Activated CD8-positive, alpha-beta T cell treated with anti-CD3 and anti-CD28 coated beads for 36 hours (primary cell): ENCODE data around the gene FRY. TPM values are rescaled to one million over a fixed set of nuclear protein-coding genes. Genes with fewer than 3 reads are reported as not detected.

Experiments used
- ATAC-seq: fragments of 200-7000 bp; cut with Tn5 transposase; one replicate; pipeline ENCODE4 v1.10.0; 2021; ENCODE audit warnings: mild to moderate bottlenecking, moderate library complexity
- CTCF ChIA-PET: fragments of 350-600 bp; sonication (Branson Sonifier 250); formaldehyde crosslinking; loops from one replicate; lab custom pipeline; 2021; ENCODE audit warnings: antibody characterized with exemption; lab: Charles Lee
- POLR2A ChIA-PET: fragments of 350-600 bp; sonication (Branson Sonifier 250); formaldehyde crosslinking; loops from one replicate; lab custom pipeline; 2021; ENCODE audit warnings: antibody characterized with exemption; lab: Charles Lee
- DNase-seq: peaks from one replicate; pipeline ENCODE4 v3.0.0-alpha.2; 2020
- H3K27ac Mint-ChIP-seq: one replicate; pipeline ENCODE4 v1.8.0; 2021; ENCODE audit warnings: mild to moderate bottlenecking, mixed read lengths
- H3K27me3 Mint-ChIP-seq: one replicate; pipeline ENCODE4 v1.8.0; 2021; ENCODE audit warnings: mixed read lengths
- H3K36me3 Mint-ChIP-seq: one replicate; pipeline ENCODE4 v1.8.0; 2021; ENCODE audit warnings: low read depth, mixed read lengths
- H3K4me1 Mint-ChIP-seq: one replicate; pipeline ENCODE4 v1.8.0; 2021; ENCODE audit warnings: low read depth, mixed read lengths
- H3K4me3 Mint-ChIP-seq: one replicate; pipeline ENCODE4 v1.8.0; 2021; ENCODE audit warnings: mild to moderate bottlenecking, moderate library complexity, mixed read lengths
- H3K9me3 Mint-ChIP-seq: one replicate; pipeline ENCODE4 v1.8.0; 2021; ENCODE audit warnings: mixed read lengths
- CTCF ChIP-seq: fragments of 200-600 bp; IDR thresholded peaks from one replicate; pipeline ENCODE4 v1.8.0; 2022; ENCODE audit warnings: antibody characterized with exemption, mild to moderate bottlenecking
- intact Hi-C: fragments of 100-400 bp; cut with micrococcal nuclease; formaldehyde crosslinking; loops from one replicate; pipeline ENCODE4 v1.10.0; 2022
- total RNA-seq, 2 experiments: library from RNA; stranded (reverse); gene quantifications; one replicate each; pipeline ENCODE4 v1.2.3, GENCODE V29; 2021

FRY gene
- total RNA-seq, 2 experiments from 2014 or later = 0.58 to 0.68 TPM

- POLR2A ChIA-PET = no interaction called here
- Mint-ChIP-seq H3K27me3 (peaks cover 2% of the 10 kb centered on the region), H3K4me3 (no peak overlapping the region), H3K36me3 (no peaks in the 10 kb centered on the region), H3K9me3 (no peaks in the 10 kb centered on the region), H3K4me1 (no peaks in the 10 kb centered on the region), H3K27ac (no peak overlapping the region)
- CTCF ChIA-PET = no interaction called here
- no peak for ATAC-seq
- DNase-seq = no peak
- no peak for TF ChIP-seq CTCF
- intact Hi-C loops = no loop called here
Measured at GRCh38 chr13:32039528-32039927, 8.0 kb downstream of the FRY start.

- DNase-seq = no peak
- CTCF ChIA-PET = interaction anchor here (2.1 kb wide), 1 partner anchor 130 kb away, joined by 9 read pairs; no protein-coding TSS in a partner anchor
- no peaks in the 10 kb centered on the region for H3K27me3 Mint-ChIP-seq
- no peak overlapping the region for H3K4me3 Mint-ChIP-seq
- H3K27ac Mint-ChIP-seq = no peak overlapping the region
- intact Hi-C loops = no loop called here
- no peak for ATAC-seq
- H3K4me1 Mint-ChIP-seq = no peaks in the 10 kb centered on the region
- H3K36me3 Mint-ChIP-seq = no peaks in the 10 kb centered on the region
- POLR2A ChIA-PET = no interaction called here
- no peak for TF ChIP-seq CTCF
- H3K9me3 Mint-ChIP-seq = no peaks in the 10 kb centered on the region
Measured at GRCh38 chr13:32040052-32040642, 8.6 kb downstream of the FRY start.

GRCh38 chr13:32040689-32041088 lies 9.1 kb downstream of the FRY start:
- ChIA-PET CTCF (interaction anchor here (1.3 to 2.1 kb wide), 2 partner anchors 8 to 131 kb away, joined by 4 to 9 read pairs; no protein-coding TSS in a partner anchor), POLR2A (no interaction called here)
- no peak overlapping the region for H3K4me3 Mint-ChIP-seq
- no peak for ATAC-seq
- no peaks in the 10 kb centered on the region for H3K27me3 Mint-ChIP-seq
- H3K27ac Mint-ChIP-seq = no peak overlapping the region
- H3K4me1 Mint-ChIP-seq = no peaks in the 10 kb centered on the region
- no peaks in the 10 kb centered on the region for H3K36me3 Mint-ChIP-seq
- TF ChIP-seq CTCF = no peak
- H3K9me3 Mint-ChIP-seq = no peaks in the 10 kb centered on the region
- DNase-seq = no peak
- intact Hi-C loops = no loop called here

- Mint-ChIP-seq H3K9me3 (no peaks in the 10 kb centered on the region), H3K27ac (no peak overlapping the region), H3K27me3 (no peaks in the 10 kb centered on the region), H3K4me3 (no peak overlapping the region), H3K4me1 (peaks cover 4% of the 10 kb centered on the region), H3K36me3 (peaks cover 5% of the 10 kb centered on the region)
- intact Hi-C loops = no loop called here
- TF ChIP-seq CTCF = no peak
- DNase-seq (no peak), ATAC-seq (no peak)
- POLR2A ChIA-PET = no interaction called here
- CTCF ChIA-PET = interaction anchor here (1.3 to 2.1 kb wide), 2 partner anchors 9 to 132 kb away, joined by 4 to 9 read pairs; no protein-coding TSS in a partner anchor
Measured at GRCh38 chr13:32041429-32041828, 9.9 kb downstream of the FRY start.

- H3K4me1 Mint-ChIP-seq = peaks cover 6% of the 10 kb centered on the region
- ATAC-seq (no peak), DNase-seq (no peak)
- no peaks in the 10 kb centered on the region for H3K27me3 Mint-ChIP-seq
- H3K36me3 Mint-ChIP-seq = peaks cover 6% of the 10 kb centered on the region
- no peak for TF ChIP-seq CTCF
- ChIA-PET CTCF (no interaction called here), POLR2A (no interaction called here)
- H3K9me3 Mint-ChIP-seq = no peaks in the 10 kb centered on the region
- no peak overlapping the region for H3K4me3 Mint-ChIP-seq
- intact Hi-C loops = no loop called here
- H3K27ac Mint-ChIP-seq = no peak overlapping the region
Measured at GRCh38 chr13:32042551-32042950, 11.0 kb downstream of the FRY start.
